ENCODE measurements around the gene PDE4B.

- TF ChIP-seq CTCF (IDR thresholded peaks at IDR 0.05; ENCODE audit: poor library complexity, severe bottlenecking): no peak
- no peak for TF ChIP-seq REST (IDR thresholded peaks at IDR 0.05; ENCODE audit: borderline replicate concordance)
- no peak for TF ChIP-seq EZH2 (IDR thresholded peaks at IDR 0.05; ENCODE audit: borderline replicate concordance, insufficient read depth, low read length, poor library complexity, severe bottlenecking)
- no peak for TF ChIP-seq RAD21 (conservative IDR thresholded peaks at IDR 0.05)
- TF ChIP-seq POLR2AphosphoS5 (IDR thresholded peaks at IDR 0.05): no peak
Observed at GRCh38 chr1:66273656-66274055, 481.0 kb downstream of the PDE4B start.

Data from neural cell (in vitro differentiated cells).